GM23248 (cell line): Measurements from ENCODE around the gene PIM1. TPM values are rescaled to one million over a fixed set of nuclear protein-coding genes. Genes with fewer than 3 reads are reported as not detected.

Experiments used
- DNase-seq: peaks from one replicate; pipeline ENCODE4 v3.0.0-alpha.2; 2015
- H2AFZ ChIP-seq: fragments of 200-600 bp; sonication (generic); 2 replicates; pipeline ENCODE4 v1.6.1; 2016; ENCODE audit warnings: antibody characterized with exemption
- H3F3A ChIP-seq: fragments of 200-600 bp; sonication (generic); 2 replicates; pipeline ENCODE4 v1.6.1; 2016; ENCODE audit warnings: mild to moderate bottlenecking, antibody characterized with exemption, mixed run types; ENCODE audit not compliant: insufficient read depth
- H3K27ac ChIP-seq: fragments of 200-600 bp; sonication (generic); 2 replicates; pipeline ENCODE4 v1.5.1; 2016; ENCODE audit warnings: mild to moderate bottlenecking
- H3K27me3 ChIP-seq: fragments of 200-600 bp; sonication (generic); replicated peaks from 2 replicates; pipeline ENCODE4 v1.6.1; 2016; ENCODE audit warnings: mild to moderate bottlenecking; ENCODE audit not compliant: insufficient read depth
- H3K36me3 ChIP-seq: fragments of 200-600 bp; sonication (generic); 2 replicates; pipeline ENCODE4 v1.6.1; 2016; ENCODE audit warnings: low read depth, mild to moderate bottlenecking
- H3K4me1 ChIP-seq: fragments of 200-600 bp; sonication (generic); 2 replicates; pipeline ENCODE4 v1.6.1; 2016; ENCODE audit warnings: mild to moderate bottlenecking; ENCODE audit not compliant: insufficient read depth
- H3K4me2 ChIP-seq: fragments of 200-600 bp; sonication (generic); one replicate; pipeline ENCODE4 v1.6.1; 2016; ENCODE audit warnings: mild to moderate bottlenecking; ENCODE audit not compliant: unreplicated experiment
- H3K4me3 ChIP-seq: fragments of 200-600 bp; sonication (generic); 2 replicates; pipeline ENCODE4 v1.5.1; 2016; ENCODE audit warnings: mild to moderate bottlenecking
- H3K79me2 ChIP-seq: fragments of 200-600 bp; sonication (generic); 2 replicates; pipeline ENCODE4 v1.6.1; 2016; ENCODE audit warnings: mild to moderate bottlenecking; ENCODE audit not compliant: insufficient read depth
- H3K9ac ChIP-seq: fragments of 200-600 bp; sonication (generic); 2 replicates; pipeline ENCODE4 v1.6.1; 2016; ENCODE audit warnings: mild to moderate bottlenecking
- H3K9me2 ChIP-seq: fragments of 200-600 bp; sonication (generic); 2 replicates; pipeline ENCODE4 v1.6.1; 2016; ENCODE audit warnings: mixed run types, mild to moderate bottlenecking, moderate library complexity; ENCODE audit not compliant: insufficient read depth
- H3K9me3 ChIP-seq: fragments of 200-600 bp; sonication (generic); one replicate; pipeline ENCODE4 v1.6.1; 2017; ENCODE audit warnings: low read depth
- H4K20me1 ChIP-seq: fragments of 200-600 bp; sonication (generic); 2 replicates; pipeline ENCODE4 v1.6.0; 2016; ENCODE audit not compliant: insufficient read depth
- EZH2 ChIP-seq: fragments of 200-600 bp; sonication (generic); IDR thresholded peaks from 2 replicates; pipeline ENCODE4 v1.6.1; 2018; ENCODE audit warnings: antibody characterized with exemption, mild to moderate bottlenecking; ENCODE audit not compliant: insufficient read depth, poor library complexity, severe bottlenecking
- EZH2phosphoT487 ChIP-seq: fragments of 200-600 bp; sonication (generic); IDR thresholded peaks from 2 replicates; pipeline ENCODE4 v1.6.1; 2018; ENCODE audit warnings: antibody characterized with exemption, moderate library complexity, mild to moderate bottlenecking, low read depth; ENCODE audit not compliant: insufficient read depth
- WGBS, 2 experiments: methylation state at CpG; one replicate each; pipeline ENCODE4 v1.1.6; 2015 to 2017; ENCODE audit warnings: low lambda C conversion rate in 2 of 2, low coverage in 1 of 2; ENCODE audit errors: missing lambda C conversion rate in 2 of 2; 5-methylcytosine and 5-hydroxymethylcytosine counted together
- in situ Hi-C: fragments of 300-500 bp; cut with MboI; formaldehyde crosslinking; loops from 2 replicates; pipeline ENCODE4 v1.15.0; 2020
- polyA plus RNA-seq: library from polyadenylated mRNA; unstranded; fragments of >200 nt; fragmentation: Nextera tagmentation; extraction: Ambion mirVana; gene quantifications from 2 replicates; pipeline ENCODE4 v1.2.1, GENCODE V29; 2016
- total RNA-seq: library from RNA; depleted of rRNA; stranded (reverse); fragments of >200 nt; shearing (Covaris generic); gene quantifications from 2 replicates; pipeline ENCODE4 v1.2.3, GENCODE V29; 2014

Gene PIM1
- total and polyA plus RNA-seq, 2 experiments from 2014 or later = 12.0 to 15.5 TPM

DNA sequence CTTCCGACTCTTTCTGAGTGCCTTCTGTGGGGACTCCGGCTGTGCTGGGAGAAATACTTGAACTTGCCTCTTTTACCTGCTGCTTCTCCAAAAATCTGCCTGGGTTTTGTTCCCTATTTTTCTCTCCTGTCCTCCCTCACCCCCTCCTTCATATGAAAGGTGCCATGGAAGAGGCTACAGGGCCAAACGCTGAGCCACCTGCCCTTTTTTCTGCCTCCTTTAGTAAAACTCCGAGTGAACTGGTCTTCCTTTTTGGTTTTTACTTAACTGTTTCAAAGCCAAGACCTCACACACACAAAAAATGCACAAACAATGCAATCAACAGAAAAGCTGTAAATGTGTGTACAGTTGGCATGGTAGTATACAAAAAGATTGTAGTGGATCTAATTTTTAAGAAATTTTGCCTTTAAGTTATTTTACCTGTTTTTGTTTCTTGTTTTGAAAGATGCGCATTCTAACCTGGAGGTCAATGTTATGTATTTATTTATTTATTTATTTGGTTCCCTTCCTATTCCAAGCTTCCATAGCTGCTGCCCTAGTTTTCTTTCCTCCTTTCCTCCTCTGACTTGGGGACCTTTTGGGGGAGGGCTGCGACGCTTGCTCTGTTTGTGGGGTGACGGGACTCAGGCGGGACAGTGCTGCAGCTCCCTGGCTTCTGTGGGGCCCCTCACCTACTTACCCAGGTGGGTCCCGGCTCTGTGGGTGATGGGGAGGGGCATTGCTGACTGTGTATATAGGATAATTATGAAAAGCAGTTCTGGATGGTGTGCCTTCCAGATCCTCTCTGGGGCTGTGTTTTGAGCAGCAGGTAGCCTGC, 4.8 kb downstream of the PIM1 start:
- WGBS, 2 experiments = 81 to 83% methylated on average over 10 of the region's 10 CpGs
- in situ Hi-C loops = loop anchor here (10.0 kb wide), 1 partner anchor 120 kb away; no protein-coding TSS in a partner anchor
- no peak for DNase-seq
- H2AFZ ChIP-seq = no peak overlapping the region
- H3K79me2 ChIP-seq = peaks cover 10% of the 10 kb centered on the region; the same call in 1 of the 2 replicates
- H3K27ac ChIP-seq = no peak overlapping the region
- no peaks in the 10 kb centered on the region for H4K20me1 ChIP-seq
- H3K9ac ChIP-seq = no peak overlapping the region
- H3K27me3 ChIP-seq = no peaks in the 10 kb centered on the region
- H3K4me1 ChIP-seq = peaks cover 8% of the 10 kb centered on the region; the same call in 1 of the 2 replicates
- peaks cover 34% of the 10 kb centered on the region for H3K36me3 ChIP-seq
- no peaks in the 10 kb centered on the region for H3K9me3 ChIP-seq
- TF ChIP-seq EZH2phosphoT487 (no peak), EZH2 (no peak)
- no peaks in the 10 kb centered on the region for H3K9me2 ChIP-seq
- H3K4me3 ChIP-seq = no peak overlapping the region
- H3F3A ChIP-seq = peaks cover 8% of the 10 kb centered on the region; the same call in 1 of the 2 replicates
- H3K4me2 ChIP-seq = no peak overlapping the region

DNA sequence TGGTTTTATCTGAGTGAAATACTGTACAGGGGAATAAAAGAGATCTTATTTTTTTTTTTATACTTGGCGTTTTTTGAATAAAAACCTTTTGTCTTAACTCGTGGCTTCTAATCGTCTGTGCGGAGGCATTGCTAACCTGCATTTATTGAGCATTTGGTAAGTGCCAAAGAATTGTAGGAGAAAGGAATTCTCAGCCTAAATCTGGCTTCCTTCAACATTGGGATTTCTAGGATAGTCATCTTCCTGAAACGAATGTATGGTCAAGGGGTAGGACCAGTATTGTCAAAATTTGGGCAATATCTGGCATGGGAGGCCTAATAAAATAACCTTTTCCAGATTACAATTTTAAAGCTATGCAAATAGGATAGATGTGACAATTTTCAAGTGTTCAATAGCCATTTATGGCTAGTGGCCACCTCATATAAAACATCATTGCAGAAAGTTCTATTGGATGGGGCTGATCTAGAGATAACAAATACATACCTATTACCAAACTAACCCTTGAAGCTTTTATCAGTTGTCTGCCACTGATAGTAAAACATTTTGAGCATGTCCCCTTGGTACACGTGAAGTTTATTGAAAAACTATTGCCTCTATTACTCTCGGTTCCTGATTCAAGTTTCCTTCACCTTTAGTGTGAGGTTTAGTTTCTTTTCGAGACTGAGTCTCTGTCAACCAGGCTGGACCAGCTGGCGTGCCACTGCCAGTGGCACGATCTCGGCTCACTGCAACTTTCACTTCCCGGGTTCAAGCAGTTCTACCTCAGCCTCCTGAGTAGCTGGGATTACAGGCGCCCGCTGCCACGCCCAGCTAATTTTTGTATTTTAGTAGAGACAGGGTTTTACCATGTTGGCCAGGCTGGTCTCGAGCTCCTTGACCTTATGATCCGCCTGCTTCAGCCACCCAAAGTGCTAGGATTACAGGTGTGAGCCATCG, 5.6 kb downstream of the PIM1 start:
- Histone ChIP-seq H3K79me2 (peaks cover 6% of the 10 kb centered on the region; the same call in 1 of the 2 replicates), H3K4me1 (peaks cover 8% of the 10 kb centered on the region; the same call in 1 of the 2 replicates), H2AFZ (no peak overlapping the region), H3K4me2 (no peak overlapping the region), H3K36me3 (peaks cover 34% of the 10 kb centered on the region), H3K9me2 (no peaks in the 10 kb centered on the region), H3K27ac (no peak overlapping the region), H3K4me3 (no peak overlapping the region), H3K9ac (no peak overlapping the region), H3F3A (peaks cover 8% of the 10 kb centered on the region; the same call in 1 of the 2 replicates), H3K27me3 (no peaks in the 10 kb centered on the region), H4K20me1 (no peaks in the 10 kb centered on the region), H3K9me3 (no peaks in the 10 kb centered on the region)
- in situ Hi-C loops = loop anchor here (10.0 kb wide), 1 partner anchor 121 kb away; no protein-coding TSS in a partner anchor
- TF ChIP-seq EZH2 (no peak), EZH2phosphoT487 (no peak)
- 81 to 82% methylated on average over 18 of the region's 18 CpGs for WGBS, 2 experiments
- DNase-seq = no peak

DNA sequence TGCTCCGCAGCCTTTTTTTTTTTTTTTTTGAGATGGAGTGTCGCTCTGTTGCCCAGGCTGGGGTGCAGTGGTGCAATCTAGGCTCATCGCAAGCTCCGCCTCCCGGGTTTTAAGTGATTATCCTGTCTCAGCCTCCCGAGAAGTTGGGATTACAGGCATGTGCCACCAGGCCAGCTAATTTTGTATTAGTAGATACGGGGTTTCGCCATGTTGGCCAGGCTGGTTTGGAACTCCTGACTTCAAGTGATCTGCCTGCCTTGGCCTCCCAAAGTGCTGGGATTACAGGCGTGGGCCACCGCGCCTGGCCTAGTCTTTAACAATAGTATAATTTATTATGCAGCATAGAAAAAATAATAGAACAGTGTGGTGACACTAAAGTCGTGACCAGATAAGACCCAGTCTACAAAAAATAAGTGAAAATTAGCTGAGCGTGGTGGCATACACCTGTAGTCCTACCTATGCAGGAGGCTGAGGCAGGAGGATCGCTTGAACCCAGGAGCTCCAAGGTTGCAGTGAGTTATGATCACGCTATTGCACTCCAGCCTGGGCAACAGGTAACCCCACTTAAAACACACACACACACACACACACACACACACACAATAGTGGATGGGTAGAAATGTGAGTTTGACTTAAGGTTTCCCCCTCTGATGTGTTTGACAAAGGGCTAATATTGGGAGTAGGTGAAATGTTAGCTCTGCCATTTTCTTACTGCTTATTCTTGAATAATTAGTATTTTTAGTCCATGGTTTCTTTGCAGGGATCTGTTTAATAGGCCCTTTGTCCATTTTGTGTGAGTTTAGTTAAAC, 6.5 kb downstream of the PIM1 start:
- Histone ChIP-seq H3K79me2 (peaks cover 6% of the 10 kb centered on the region; the same call in 1 of the 2 replicates), H2AFZ (no peak overlapping the region), H3K27ac (no peak overlapping the region), H3K9me2 (no peaks in the 10 kb centered on the region), H3K9me3 (no peaks in the 10 kb centered on the region), H3K36me3 (peaks cover 34% of the 10 kb centered on the region), H3K9ac (no peak overlapping the region), H3K4me3 (no peak overlapping the region), H3K27me3 (no peaks in the 10 kb centered on the region), H3K4me2 (no peak overlapping the region), H4K20me1 (no peaks in the 10 kb centered on the region), H3K4me1 (peaks cover 8% of the 10 kb centered on the region; the same call in 1 of the 2 replicates), H3F3A (peaks cover 8% of the 10 kb centered on the region; the same call in 1 of the 2 replicates)
- WGBS, 2 experiments = 90% methylated on average over 15 of the region's 15 CpGs
- TF ChIP-seq EZH2phosphoT487 = no peak
- TF ChIP-seq EZH2 = no peak
- DNase-seq = no peak
- in situ Hi-C loops = loop anchor here (10.0 kb wide), 1 partner anchor 122 kb away; no protein-coding TSS in a partner anchor
